ENCODE results near the gene GABRG3. TPM values are rescaled to one million over a fixed set of nuclear protein-coding genes. Genes with fewer than 3 reads are reported as not detected.
"Not testable (repeated sequence)": the region's sequence is repeated elsewhere in the genome, so short reads cannot be mapped to it uniquely, and the experiment has no call there.

Gene GABRG3
- total RNA-seq, 1 experiment from 2014 or later = not detected

- CTCF ChIA-PET = no interaction called here
Observed at GRCh38 chr15:27182561-27183110, 211.7 kb downstream of the GABRG3 start.

GRCh38 chr15:27183201-27183600 is 212.2 kb downstream of the GABRG3 start:
- Histone ChIP-seq H3K27me3 (ENCODE audit: insufficient read depth, low read length) (no peaks in the 10 kb centered on the region), H3K36me3 (ENCODE audit: control insufficient read depth in 1 of 2, insufficient read depth in 2 of 2, low read length in 2 of 2) (no peaks in the 10 kb centered on the region), H3K4me1 (ENCODE audit: control insufficient read depth in 1 of 2, insufficient read depth in 2 of 2, low read length in 2 of 2) (no peaks in the 10 kb centered on the region), H2AFZ (ENCODE audit: low read depth, low read length, poor library complexity, severe bottlenecking) (no peak overlapping the region), H3K9me3 (ENCODE audit: control insufficient read depth in 1 of 2, insufficient read depth in 1 of 2, low read depth in 1 of 2, low read length in 2 of 2) (peaks cover 13 to 23% of the 10 kb centered on the region in 2 experiments; a peak in 3 of 4 replicates), H3K4me3 (replicated peaks in 1 of 2; ENCODE audit: low read depth in 1 of 2, low read length in 2 of 2) (no peak overlapping the region), H3K4me2 (ENCODE audit: low read length) (no peak overlapping the region), H3K79me2 (ENCODE audit: insufficient read depth, low read length) (no peaks in the 10 kb centered on the region), H3K27ac (ENCODE audit: low read depth, low read length) (no peak overlapping the region), H3K9me2 (ENCODE audit: insufficient read depth) (no peaks in the 10 kb centered on the region), H3K9ac (ENCODE audit: low read length) (no peak overlapping the region), H4K20me1 (ENCODE audit: insufficient read depth) (no peaks in the 10 kb centered on the region)
- ChIA-PET CTCF (no interaction called here), POLR2A (no interaction called here), RAD21 (ENCODE audit: low non-redundant PET in 1 of 2, low total read pairs in 2 of 2, uncharacterized antibody in 2 of 2, unreplicated experiment in 2 of 2) (no interaction called here)
- ATAC-seq (no peak), DNase-seq (ENCODE audit: low read depth, low spot score) (no peak)
- TF ChIP-seq CTCF (IDR thresholded peaks at IDR 0.05 in 2 of 3, conservative IDR thresholded peaks at IDR 0.05 in 1 of 3; ENCODE audit: borderline replicate concordance in 1 of 3, insufficient read depth in 1 of 3, low read depth in 2 of 3, low read length in 2 of 3) (no peak), CBX3 (IDR thresholded peaks at IDR 0.05; ENCODE audit: low read depth) (no peak), ATF3 (IDR thresholded peaks at IDR 0.05) (no peak), ZBTB33 (IDR thresholded peaks at IDR 0.05; ENCODE audit: extremely low read depth, insufficient replicate concordance, low read length) (no peak)
- BruUV-seq (replicated peaks) = no TSS peak
- intact Hi-C loops (cut with micrococcal nuclease) = no loop called here

More at GRCh38 chr15:27182561-27183110, 211.7 kb downstream of the GABRG3 start:
- H3K4me3 ChIP-seq (replicated peaks in 1 of 2; ENCODE audit: low read depth in 1 of 2, low read length in 2 of 2) = no peak overlapping the region
- no TSS peak for BruUV-seq (replicated peaks)
- no peak for DNase-seq (ENCODE audit: low read depth, low spot score)
- no peaks in the 10 kb centered on the region for H3K4me1 ChIP-seq (ENCODE audit: control insufficient read depth in 1 of 2, insufficient read depth in 2 of 2, low read length in 2 of 2)
- H3K9ac ChIP-seq (ENCODE audit: low read length) = no peak overlapping the region
- H3K27me3 ChIP-seq (ENCODE audit: insufficient read depth, low read length) = no peaks in the 10 kb centered on the region
- TF ChIP-seq SRF (IDR thresholded peaks at IDR 0.05; ENCODE audit: low read depth) (no peak), ATF3 (IDR thresholded peaks at IDR 0.05) (no peak), FOSL1 (IDR thresholded peaks at IDR 0.05; ENCODE audit: low read depth) (no peak), JUND (IDR thresholded peaks at IDR 0.05) (no peak)
- ChIA-PET RAD21 (ENCODE audit: low non-redundant PET in 1 of 2, low total read pairs in 2 of 2, uncharacterized antibody in 2 of 2, unreplicated experiment in 2 of 2) (no interaction called here), POLR2A (no interaction called here)
- no peak overlapping the region for H2AFZ ChIP-seq (ENCODE audit: low read depth, low read length, poor library complexity, severe bottlenecking)
- no peaks in the 10 kb centered on the region for H4K20me1 ChIP-seq (ENCODE audit: insufficient read depth)
- no peaks in the 10 kb centered on the region for H3K79me2 ChIP-seq (ENCODE audit: insufficient read depth, low read length)
- no peak overlapping the region for H3K27ac ChIP-seq (ENCODE audit: low read depth, low read length)
- H3K36me3 ChIP-seq (ENCODE audit: control insufficient read depth in 1 of 2, insufficient read depth in 2 of 2, low read length in 2 of 2) = no peaks in the 10 kb centered on the region
- intact Hi-C loops (cut with micrococcal nuclease) = no loop called here
- H3K9me2 ChIP-seq (ENCODE audit: insufficient read depth) = no peaks in the 10 kb centered on the region
- peaks cover 17 to 27% of the 10 kb centered on the region in 2 experiments; a peak in 3 of 4 replicates for H3K9me3 ChIP-seq (ENCODE audit: control insufficient read depth in 1 of 2, insufficient read depth in 1 of 2, low read depth in 1 of 2, low read length in 2 of 2)
- ATAC-seq = no peak
- H3K4me2 ChIP-seq (ENCODE audit: low read length) = no peak overlapping the region

GRCh38 chr15:27191515-27191914 is 220.5 kb downstream of the GABRG3 start:
- H3K4me2 ChIP-seq (ENCODE audit: low read length); H3K27me3 ChIP-seq (ENCODE audit: insufficient read depth, low read length); intact Hi-C loops (cut with micrococcal nuclease); POLR2A ChIA-PET; H3K4me1 ChIP-seq (ENCODE audit: control insufficient read depth in 1 of 2, insufficient read depth in 2 of 2, low read length in 2 of 2); H3K79me2 ChIP-seq (ENCODE audit: insufficient read depth, low read length); ATAC-seq; H4K20me1 ChIP-seq (ENCODE audit: insufficient read depth); DNase-seq (ENCODE audit: low read depth, low spot score); RAD21 ChIA-PET (ENCODE audit: low non-redundant PET in 1 of 2, low total read pairs in 2 of 2, uncharacterized antibody in 2 of 2, unreplicated experiment in 2 of 2); H3K9ac ChIP-seq (ENCODE audit: low read length); BruUV-seq (replicated peaks); H3K9me2 ChIP-seq (ENCODE audit: insufficient read depth); H2AFZ ChIP-seq (ENCODE audit: low read depth, low read length, poor library complexity, severe bottlenecking); CTCF ChIA-PET; H3K36me3 ChIP-seq (ENCODE audit: control insufficient read depth in 1 of 2, insufficient read depth in 2 of 2, low read length in 2 of 2); H3K4me3 ChIP-seq (replicated peaks in 1 of 2; ENCODE audit: low read depth in 1 of 2, low read length in 2 of 2); H3K27ac ChIP-seq (ENCODE audit: low read depth, low read length): not testable (repeated sequence)
- peaks cover 0 to 11% of the 10 kb centered on the region in 2 experiments; a peak in 2 of 4 replicates for H3K9me3 ChIP-seq (ENCODE audit: control insufficient read depth in 1 of 2, insufficient read depth in 1 of 2, low read depth in 1 of 2, low read length in 2 of 2)

Measured in HCT116 (cell line).